HCT116 (cell line): ENCODE measurements around the gene MSLN.

Experiments used
- CTCF ChIP-seq, 3 experiments: fragments of 200-600 bp in 1 of 3; sonication (generic) in 1 of 3; IDR thresholded peaks in 2 of 3; conservative IDR thresholded peaks in 1 of 3; 2 replicates each; pipeline ENCODE4 v1.5.1; 2012 to 2017; ENCODE audit warnings: low read depth in 2 of 3, low read length in 2 of 3, antibody characterized with exemption in 1 of 3, borderline replicate concordance in 1 of 3, control low read depth in 1 of 3, mild to moderate bottlenecking in 1 of 3, mixed read lengths in 1 of 3, mixed run types in 1 of 3, moderate library complexity in 1 of 3; ENCODE audit not compliant: insufficient read depth in 1 of 3
- EGR1 ChIP-seq: IDR thresholded peaks from 2 replicates; pipeline ENCODE4 v1.6.1; 2012; ENCODE audit warnings: low read depth
- EZH2 ChIP-seq: fragments of 200-600 bp; sonication (generic); IDR thresholded peaks from 2 replicates; pipeline ENCODE4 v1.6.1; 2017; ENCODE audit warnings: antibody characterized with exemption, mixed run types
- EZH2phosphoT487 ChIP-seq: fragments of 200-600 bp; IDR thresholded peaks from 2 replicates; pipeline ENCODE4 v1.6.1; 2018; ENCODE audit warnings: antibody characterized with exemption, borderline replicate concordance
- MAX ChIP-seq: IDR thresholded peaks from 2 replicates; pipeline ENCODE4 v1.6.1; 2012
- POLR2A ChIP-seq: IDR thresholded peaks from 2 replicates; pipeline ENCODE4 v1.7.0; 2011; ENCODE audit warnings: borderline replicate concordance; ENCODE audit not compliant: insufficient read depth, insufficient read length; ENCODE audit errors: extremely low read depth
- POLR2AphosphoS5 ChIP-seq: IDR thresholded peaks from 2 replicates; pipeline ENCODE4 v1.6.1; 2011; ENCODE audit warnings: mild to moderate bottlenecking, low read depth, low read length, moderate library complexity
- RAD21 ChIP-seq: IDR thresholded peaks from 2 replicates; pipeline ENCODE4 v1.6.1; 2012; ENCODE audit warnings: low read depth, mild to moderate bottlenecking
- REST ChIP-seq: IDR thresholded peaks from 2 replicates; pipeline ENCODE4 v1.6.1; 2012; ENCODE audit warnings: low read depth
- SIN3A ChIP-seq: IDR thresholded peaks from 2 replicates; pipeline ENCODE4 v1.6.1; 2012; ENCODE audit warnings: low read depth

- TF ChIP-seq CTCF (IDR thresholded peaks at IDR 0.05 in 2 of 3, conservative IDR thresholded peaks at IDR 0.05 in 1 of 3; ENCODE audit: borderline replicate concordance in 1 of 3, insufficient read depth in 1 of 3, low read depth in 2 of 3, low read length in 2 of 3) (no peak), EGR1 (no peak), POLR2AphosphoS5 (no peak), EZH2phosphoT487 (no peak), REST (no peak), SIN3A (no peak), POLR2A (no peak), MAX (no peak), RAD21 (no peak), EZH2 (no peak)
These were observed 44.9 kb downstream of the MSLN start for GRCh38 chr16:805474-805873.
